ENCODE data around the gene PAM.

The PAM gene

GRCh38 chr5:102860035-102860434 lies 104.9 kb downstream of the PAM start:
- no peaks in the 10 kb centered on the region for H3K9me3 Mint-ChIP-seq
- H3K4me1 Mint-ChIP-seq: peaks cover 22% of the 10 kb centered on the region
- no peaks in the 10 kb centered on the region for H3K36me3 Mint-ChIP-seq (ENCODE audit: insufficient read depth)
- no peak overlapping the region for H3K4me3 Mint-ChIP-seq
- no peak overlapping the region for H3K27ac Mint-ChIP-seq (ENCODE audit: low read depth)
- H3K27me3 Mint-ChIP-seq: no peaks in the 10 kb centered on the region
- DNase-seq (ENCODE audit: low spot score in 2 of 2): no peak
- no peak for ATAC-seq (replicated peaks; ENCODE audit: extremely low read depth, poor library complexity, severe bottlenecking)

GRCh38 chr5:102863058-102863457 lies 108.0 kb downstream of the PAM start:
- peaks cover 23% of the 10 kb centered on the region for H3K4me1 Mint-ChIP-seq
- DNase-seq (ENCODE audit: low spot score in 2 of 2) (no peak), ATAC-seq (replicated peaks; ENCODE audit: extremely low read depth, poor library complexity, severe bottlenecking) (no peak)
- no peaks in the 10 kb centered on the region for H3K9me3 Mint-ChIP-seq
- no peak overlapping the region for H3K4me3 Mint-ChIP-seq
- H3K36me3 Mint-ChIP-seq (ENCODE audit: insufficient read depth): no peaks in the 10 kb centered on the region
- no peaks in the 10 kb centered on the region for H3K27me3 Mint-ChIP-seq
- no peak overlapping the region for H3K27ac Mint-ChIP-seq (ENCODE audit: low read depth)

GRCh38 chr5:102863764-102864560 lies 108.9 kb downstream of the PAM start:
- no peaks in the 10 kb centered on the region for H3K9me3 Mint-ChIP-seq
- no peaks in the 10 kb centered on the region for H3K36me3 Mint-ChIP-seq (ENCODE audit: insufficient read depth)
- no peak overlapping the region for H3K4me3 Mint-ChIP-seq
- no peaks in the 10 kb centered on the region for H3K27me3 Mint-ChIP-seq
- peaks cover 23% of the 10 kb centered on the region for H3K4me1 Mint-ChIP-seq
- no peak overlapping the region for H3K27ac Mint-ChIP-seq (ENCODE audit: low read depth)
- DNase-seq (ENCODE audit: low spot score in 2 of 2) (no peak), ATAC-seq (replicated peaks; ENCODE audit: extremely low read depth, poor library complexity, severe bottlenecking) (no peak)

GRCh38 chr5:102865171-102865509 lies 110.0 kb downstream of the PAM start:
- ATAC-seq (replicated peaks; ENCODE audit: extremely low read depth, poor library complexity, severe bottlenecking) (no peak), DNase-seq (ENCODE audit: low spot score in 2 of 2) (no peak)
- peak overlapping the region; percentile 40 for H3K27ac Mint-ChIP-seq (ENCODE audit: low read depth)
- peak overlapping the region; percentile 74 for H3K4me3 Mint-ChIP-seq
- peaks cover 18% of the 10 kb centered on the region for H3K4me1 Mint-ChIP-seq
- peaks cover 6% of the 10 kb centered on the region for H3K36me3 Mint-ChIP-seq (ENCODE audit: insufficient read depth)
- no peaks in the 10 kb centered on the region for H3K9me3 Mint-ChIP-seq
- no peaks in the 10 kb centered on the region for H3K27me3 Mint-ChIP-seq

- Mint-ChIP-seq H3K9me3 (no peaks in the 10 kb centered on the region), H3K27ac (ENCODE audit: low read depth) (peak overlapping the region; percentile 53), H3K36me3 (ENCODE audit: insufficient read depth) (peaks cover 6% of the 10 kb centered on the region), H3K27me3 (no peaks in the 10 kb centered on the region), H3K4me3 (peak overlapping the region; percentile 74), H3K4me1 (peaks cover 16% of the 10 kb centered on the region)
- DNase-seq (ENCODE audit: low spot score in 2 of 2): no peak
- ATAC-seq (replicated peaks; ENCODE audit: extremely low read depth, poor library complexity, severe bottlenecking): peak; percentile 78
Observed at GRCh38 chr5:102865510-102866236, 110.6 kb downstream of the PAM start.

- H3K9me3 Mint-ChIP-seq: no peaks in the 10 kb centered on the region
- no peak for ATAC-seq (replicated peaks; ENCODE audit: extremely low read depth, poor library complexity, severe bottlenecking)
Observed at GRCh38 chr5:102866237-102866600, 111.1 kb downstream of the PAM start.

GRCh38 chr5:102867992-102868662 lies 113.0 kb downstream of the PAM start:
- DNase-seq (ENCODE audit: low spot score in 2 of 2): no peak
- Mint-ChIP-seq H3K9me3 (no peaks in the 10 kb centered on the region), H3K36me3 (ENCODE audit: insufficient read depth) (peaks cover 8% of the 10 kb centered on the region), H3K27ac (ENCODE audit: low read depth) (no peak overlapping the region), H3K27me3 (no peaks in the 10 kb centered on the region), H3K4me3 (no peak overlapping the region), H3K4me1 (peaks cover 16% of the 10 kb centered on the region)
- ATAC-seq (replicated peaks; ENCODE audit: extremely low read depth, poor library complexity, severe bottlenecking): no peak

More at GRCh38 chr5:102866237-102866600, 111.1 kb downstream of the PAM start:
- H3K4me3 Mint-ChIP-seq: peak overlapping the region; percentile 74
- no peak for DNase-seq (ENCODE audit: low spot score in 2 of 2)
- H3K36me3 Mint-ChIP-seq (ENCODE audit: insufficient read depth): peaks cover 8% of the 10 kb centered on the region
- H3K27ac Mint-ChIP-seq (ENCODE audit: low read depth): peak overlapping the region; percentile 53
- H3K4me1 Mint-ChIP-seq: peaks cover 16% of the 10 kb centered on the region
- H3K27me3 Mint-ChIP-seq: no peaks in the 10 kb centered on the region

GRCh38 chr5:102869230-102869629 lies 114.1 kb downstream of the PAM start:
- Mint-ChIP-seq H3K9me3 (no peaks in the 10 kb centered on the region), H3K36me3 (ENCODE audit: insufficient read depth) (peaks cover 8% of the 10 kb centered on the region), H3K4me3 (no peak overlapping the region), H3K4me1 (peaks cover 16% of the 10 kb centered on the region), H3K27me3 (no peaks in the 10 kb centered on the region), H3K27ac (ENCODE audit: low read depth) (no peak overlapping the region)
- ATAC-seq (replicated peaks; ENCODE audit: extremely low read depth, poor library complexity, severe bottlenecking) (no peak), DNase-seq (ENCODE audit: low spot score in 2 of 2) (no peak)

GRCh38 chr5:102873379-102873932 lies 118.4 kb downstream of the PAM start:
- H3K36me3 Mint-ChIP-seq (ENCODE audit: insufficient read depth): peaks cover 10% of the 10 kb centered on the region
- no peak for DNase-seq (ENCODE audit: low spot score in 2 of 2)
- ATAC-seq (replicated peaks; ENCODE audit: extremely low read depth, poor library complexity, severe bottlenecking): no peak
- H3K27ac Mint-ChIP-seq (ENCODE audit: low read depth): no peak overlapping the region
- H3K4me1 Mint-ChIP-seq: no peaks in the 10 kb centered on the region
- no peak overlapping the region for H3K4me3 Mint-ChIP-seq
- H3K27me3 Mint-ChIP-seq: no peaks in the 10 kb centered on the region
- no peaks in the 10 kb centered on the region for H3K9me3 Mint-ChIP-seq

GRCh38 chr5:102874054-102874453 lies 118.9 kb downstream of the PAM start:
- Mint-ChIP-seq H3K9me3 (no peaks in the 10 kb centered on the region), H3K27ac (ENCODE audit: low read depth) (no peak overlapping the region), H3K4me3 (no peak overlapping the region), H3K36me3 (ENCODE audit: insufficient read depth) (peaks cover 10% of the 10 kb centered on the region), H3K27me3 (no peaks in the 10 kb centered on the region), H3K4me1 (no peaks in the 10 kb centered on the region)
- DNase-seq (ENCODE audit: low spot score in 2 of 2) (no peak), ATAC-seq (replicated peaks; ENCODE audit: extremely low read depth, poor library complexity, severe bottlenecking) (no peak)

GRCh38 chr5:102875721-102876123 lies 120.6 kb downstream of the PAM start:
- Mint-ChIP-seq H3K27me3 (no peaks in the 10 kb centered on the region), H3K36me3 (ENCODE audit: insufficient read depth) (peaks cover 4% of the 10 kb centered on the region), H3K4me3 (no peak overlapping the region), H3K9me3 (no peaks in the 10 kb centered on the region), H3K4me1 (peaks cover 5% of the 10 kb centered on the region), H3K27ac (ENCODE audit: low read depth) (no peak overlapping the region)
- DNase-seq (ENCODE audit: low spot score in 2 of 2) (no peak), ATAC-seq (replicated peaks; ENCODE audit: extremely low read depth, poor library complexity, severe bottlenecking) (no peak)

GRCh38 chr5:102876610-102877009 lies 121.5 kb downstream of the PAM start:
- Mint-ChIP-seq H3K27me3 (no peaks in the 10 kb centered on the region), H3K4me3 (no peak overlapping the region), H3K9me3 (no peaks in the 10 kb centered on the region), H3K27ac (ENCODE audit: low read depth) (no peak overlapping the region), H3K4me1 (peaks cover 5% of the 10 kb centered on the region), H3K36me3 (ENCODE audit: insufficient read depth) (peaks cover 2% of the 10 kb centered on the region)
- ATAC-seq (replicated peaks; ENCODE audit: extremely low read depth, poor library complexity, severe bottlenecking): no peak
- no peak for DNase-seq (ENCODE audit: low spot score in 2 of 2)
